Measurements from ENCODE around the gene NKTR. TPM values are rescaled to one million over a fixed set of nuclear protein-coding genes. Genes with fewer than 3 reads are reported as not detected.

The NKTR gene
- total and polyA plus RNA-seq, 9 of the 15 experiments (the other 6 are each of a cell fraction or from before 2014, with no cell fraction given), result 19.7 to 123 (median 92.6) TPM

GRCh38 chr3:42666022-42666421 is 65.5 kb downstream of the NKTR start:
- intact Hi-C loops (cut with micrococcal nuclease) (no loop called here), in situ Hi-C loops (cut with MboI) (no loop called here)
- Histone ChIP-seq H3K9ac (ENCODE audit: insufficient read depth in 1 of 2, low read depth in 2 of 2, low read length in 2 of 2) (no peak overlapping the region), H4K20me1 (replicated peaks; ENCODE audit: control insufficient read depth, insufficient read depth, low read length) (peaks cover 11% of the 10 kb centered on the region; the same call in 1 of the 2 replicates), H3K36me3 (ENCODE audit: control insufficient read depth, insufficient read depth, low read length) (no peaks in the 10 kb centered on the region), H3K27me3 (ENCODE audit: control insufficient read depth in 2 of 2, insufficient read depth in 2 of 2, low read length in 2 of 2) (peaks cover 3 to 24% of the 10 kb centered on the region in 2 experiments; a peak in 3 of 5 replicates), H3K9me3 (replicated peaks; ENCODE audit: control insufficient read depth, insufficient read depth, low read depth, low read length) (no peaks in the 10 kb centered on the region), H3K4me1 (replicated peaks in 1 of 2; ENCODE audit: control insufficient read depth in 2 of 2, insufficient read depth in 2 of 2, low read length in 2 of 2) (peaks cover 4 to 10% of the 10 kb centered on the region in 2 experiments; a peak in 4 of 5 replicates), H3K79me2 (ENCODE audit: control insufficient read depth, insufficient read depth, low read length) (no peaks in the 10 kb centered on the region), H3K4me2 (ENCODE audit: insufficient read depth, low read length) (no peak overlapping the region), H3K27ac (ENCODE audit: extremely low read depth, low read depth, low read length) (no peak overlapping the region), H3K4me3 (no peak overlapping the region), H3K9me1 (ENCODE audit: control insufficient read depth, insufficient read depth, low read length) (no peaks in the 10 kb centered on the region), H2AFZ (ENCODE audit: low read depth, low read length) (no peak overlapping the region)
- ATAC-seq, result no peak
- no peak for FAIRE-seq
- CTCF ChIA-PET (ENCODE audit: low intra/inter-chr PET ratio), result no interaction called here
- no TSS peak for BruUV-seq (replicated peaks)
- 12% methylated on average over 8 of the region's 8 CpGs for WGBS (ENCODE audit: insufficient coverage, low coverage, missing lambda C conversion rate)
- no peak for DNase-seq (ENCODE audit: extremely low read depth in 1 of 4, low spot score in 3 of 4)
- POLR2A ChIA-PET, result interaction anchor here (0.6 to 1.1 kb wide), 5 partner anchors 12 to 88 kb away, joined by 3 to 5 read pairs (median 3); no protein-coding TSS in a partner anchor
- no peak for TF ChIP-seq ESRRA (IDR thresholded peaks at IDR 0.05; ENCODE audit: borderline replicate concordance, low read depth)
- TF ChIP-seq MTA1 (IDR thresholded peaks at IDR 0.05; ENCODE audit: borderline replicate concordance), result no peak
- TF ChIP-seq DDX20 (tag; IDR thresholded peaks at IDR 0.05; ENCODE audit: low read depth), result no peak
- TF ChIP-seq ZNF24 (IDR thresholded peaks at IDR 0.05), result no peak
- no peak for TF ChIP-seq NCOA1 (IDR thresholded peaks at IDR 0.05; ENCODE audit: low read depth)
- TF ChIP-seq SRSF1 (IDR thresholded peaks at IDR 0.05; ENCODE audit: low read depth, low read length), result no peak
- TF ChIP-seq MCM5 (IDR thresholded peaks at IDR 0.05; ENCODE audit: low read depth), result no peak
- TF ChIP-seq TCF3 (CRISPR knock-in tag; IDR thresholded peaks at IDR 0.05), result no peak
- TF ChIP-seq MCM2 (IDR thresholded peaks at IDR 0.05; ENCODE audit: low read depth), result no peak
- TF ChIP-seq DLX4 (CRISPR knock-in tag; IDR thresholded peaks at IDR 0.05), result no peak
- TF ChIP-seq ZFP1 (CRISPR knock-in tag; IDR thresholded peaks at IDR 0.05), result no peak
- TF ChIP-seq GTF3C2 (IDR thresholded peaks at IDR 0.05; ENCODE audit: borderline replicate concordance, extremely low read depth, insufficient read length), result no peak
- no peak for TF ChIP-seq WHSC1 (IDR thresholded peaks at IDR 0.05; ENCODE audit: low read length)
- TF ChIP-seq ERF (CRISPR knock-in tag; IDR thresholded peaks at IDR 0.05), result no peak
- no peak for TF ChIP-seq MLX (CRISPR knock-in tag; conservative IDR thresholded peaks at IDR 0.05)
- no peak for TF ChIP-seq RCOR1 (IDR thresholded peaks at IDR 0.05; ENCODE audit: borderline replicate concordance in 1 of 2, low read depth in 2 of 2, low read length in 2 of 2)
- TF ChIP-seq ZNF408 (CRISPR knock-in tag; IDR thresholded peaks at IDR 0.05; ENCODE audit: low read depth), result no peak
- no peak for TF ChIP-seq E2F1 (CRISPR knock-in tag; IDR thresholded peaks at IDR 0.05)

Data from K562 (cell line).